Suprapubic skin (tissue), 4 donors: ENCODE results near the gene WDFY4. TPM values are rescaled to one million over a fixed set of nuclear protein-coding genes. Genes with fewer than 3 reads are reported as not detected.

Source experiments
- DNase-seq, 2 donors: peaks; one replicate each; pipeline ENCODE4 v3.0.0-alpha.2; 2019; ENCODE audit warnings: low spot score in 2 of 2
- H3K27ac ChIP-seq: fragments of 200-600 bp; sonication (generic); one replicate; pipeline ENCODE4 v1.5.1; 2019
- H3K27me3 ChIP-seq: fragments of 200-600 bp; sonication (generic); one replicate; pipeline ENCODE4 v1.5.1; 2019
- H3K36me3 ChIP-seq: fragments of 200-600 bp; sonication (generic); one replicate; pipeline ENCODE4 v1.5.1; 2019
- H3K4me1 ChIP-seq: fragments of 200-600 bp; sonication (generic); one replicate; pipeline ENCODE4 v1.5.1; 2019
- H3K4me3 ChIP-seq: fragments of 200-600 bp; sonication (generic); one replicate; pipeline ENCODE4 v1.5.1; 2019; ENCODE audit warnings: mild to moderate bottlenecking
- H3K9me3 ChIP-seq: fragments of 200-600 bp; sonication (generic); one replicate; pipeline ENCODE4 v1.5.1; 2019
- CTCF ChIP-seq, 2 donors: fragments of 200-600 bp in 1 of 2; fragments of 450-650 bp in 1 of 2; sonication (generic) in 1 of 2; IDR thresholded peaks; one replicate each; pipeline ENCODE4 v1.5.1; 2016 to 2019; ENCODE audit warnings: antibody characterized with exemption in 2 of 2, mild to moderate bottlenecking in 1 of 2, moderate library complexity in 1 of 2
- EP300 ChIP-seq: sonication (generic); formaldehyde crosslinking; IDR thresholded peaks from one replicate; pipeline ENCODE4 v1.6.1; 2017; ENCODE audit warnings: antibody characterized with exemption
- POLR2A ChIP-seq, 2 donors: fragments of 450-650 bp; IDR thresholded peaks; one replicate each; pipeline ENCODE4 v1.6.1; 2017; ENCODE audit warnings: antibody characterized with exemption in 2 of 2, mild to moderate bottlenecking in 2 of 2, moderate library complexity in 2 of 2
- POLR2AphosphoS5 ChIP-seq, 3 donors: sonication (generic); formaldehyde crosslinking; IDR thresholded peaks; one replicate each; pipeline ENCODE4 v1.6.1; 2017; ENCODE audit warnings: antibody characterized with exemption in 3 of 3
- WGBS: methylation state at CpG from one replicate; pipeline ENCODE4 v1.1.5; 2018; 5-methylcytosine and 5-hydroxymethylcytosine counted together
- total RNA-seq, 4 donors: library from RNA; depleted of rRNA; stranded (reverse); fragments of >200 nt; gene quantifications; one replicate each; pipeline ENCODE4 v1.1.0, GENCODE V29; 2016

The WDFY4 gene
- total RNA-seq, 4 donors from 2014 or later = 0.57 to 2.9 (median 1.0) TPM

DNA sequence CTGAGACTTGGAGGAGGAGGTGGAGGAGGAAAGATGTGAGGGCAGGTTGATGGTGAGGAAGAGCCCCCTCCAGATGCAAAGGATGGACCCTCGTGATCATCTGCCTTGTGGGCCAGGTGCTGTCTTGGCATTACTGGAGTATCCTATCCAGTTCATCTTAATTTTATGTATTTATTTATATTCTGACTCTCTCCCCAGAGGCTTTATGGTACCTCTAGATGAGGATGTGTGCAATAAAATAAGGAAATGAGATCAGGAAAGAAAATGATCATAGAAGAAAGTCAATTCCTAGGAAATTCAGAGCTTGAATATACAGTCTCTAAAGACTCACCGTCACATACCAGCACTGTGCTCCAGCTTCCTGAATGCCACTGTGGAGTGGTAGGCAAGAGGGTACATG, 160.8 kb downstream of the WDFY4 start:
- H3K4me3 ChIP-seq = no peak overlapping the region
- no peaks in the 10 kb centered on the region for H3K4me1 ChIP-seq
- no peaks in the 10 kb centered on the region for H3K27me3 ChIP-seq
- H3K36me3 ChIP-seq = no peaks in the 10 kb centered on the region
- H3K9me3 ChIP-seq = no peaks in the 10 kb centered on the region
- DNase-seq = no peak
- no peak overlapping the region for H3K27ac ChIP-seq
- TF ChIP-seq POLR2A (IDR thresholded peaks at IDR 0.05) = no peak
- no peak for TF ChIP-seq CTCF (IDR thresholded peaks at IDR 0.05)
- no peak for TF ChIP-seq POLR2AphosphoS5 (IDR thresholded peaks at IDR 0.05)
- no peak for TF ChIP-seq EP300
- 80% methylated on average over 2 of the region's 2 CpGs for WGBS

- WGBS = 90% methylated on average over 5 of the region's 5 CpGs
- Histone ChIP-seq H3K36me3 (no peaks in the 10 kb centered on the region), H3K27ac (no peak overlapping the region), H3K9me3 (no peaks in the 10 kb centered on the region), H3K4me1 (no peaks in the 10 kb centered on the region), H3K27me3 (no peaks in the 10 kb centered on the region), H3K4me3 (no peak overlapping the region)
- no peak for DNase-seq
- TF ChIP-seq POLR2A (IDR thresholded peaks at IDR 0.05) (no peak), POLR2AphosphoS5 (IDR thresholded peaks at IDR 0.05) (no peak), CTCF (IDR thresholded peaks at IDR 0.05) (no peak), EP300 (no peak)
These were observed 163.0 kb downstream of the WDFY4 start for GRCh38 chr10:48847691-48848090.

GRCh38 chr10:48856855-48857254, 172.2 kb downstream of the WDFY4 start:
- TF ChIP-seq EP300 (no peak), CTCF (IDR thresholded peaks at IDR 0.05) (no peak), POLR2AphosphoS5 (IDR thresholded peaks at IDR 0.05) (no peak), POLR2A (IDR thresholded peaks at IDR 0.05) (no peak)
- no peaks in the 10 kb centered on the region for H3K4me1 ChIP-seq
- H3K36me3 ChIP-seq = no peaks in the 10 kb centered on the region
- peaks cover 6% of the 10 kb centered on the region for H3K9me3 ChIP-seq
- no peak overlapping the region for H3K27ac ChIP-seq
- no peak overlapping the region for H3K4me3 ChIP-seq
- no peaks in the 10 kb centered on the region for H3K27me3 ChIP-seq
- DNase-seq = no peak

DNA sequence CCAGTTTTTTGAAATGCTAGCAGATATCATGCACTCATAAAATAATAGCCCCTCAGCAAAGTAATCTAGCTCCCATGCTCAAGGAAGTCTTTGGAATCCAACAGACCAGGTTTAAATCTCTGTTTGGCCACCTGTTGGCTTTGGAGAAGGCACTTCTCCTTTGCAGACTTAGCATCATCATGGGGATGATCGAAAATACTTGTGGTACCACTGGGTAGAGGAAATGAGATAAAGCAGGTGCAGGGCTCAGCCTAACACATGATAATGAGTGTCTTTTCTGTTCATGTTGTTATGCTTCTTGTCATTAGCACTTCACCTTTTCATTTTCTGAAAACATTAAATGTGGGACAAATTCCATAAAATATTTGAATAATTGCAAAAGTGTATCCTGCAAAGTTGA, 187.6 kb downstream of the WDFY4 start:
- Histone ChIP-seq H3K27ac (no peak overlapping the region), H3K4me1 (no peaks in the 10 kb centered on the region), H3K27me3 (no peaks in the 10 kb centered on the region), H3K9me3 (no peaks in the 10 kb centered on the region), H3K36me3 (no peaks in the 10 kb centered on the region), H3K4me3 (no peak overlapping the region)
- TF ChIP-seq EP300 (no peak), POLR2A (IDR thresholded peaks at IDR 0.05) (no peak), CTCF (IDR thresholded peaks at IDR 0.05) (no peak), POLR2AphosphoS5 (IDR thresholded peaks at IDR 0.05) (no peak)
- no peak for DNase-seq
- 91% methylated on average over 1 of the region's 1 CpG for WGBS

DNA sequence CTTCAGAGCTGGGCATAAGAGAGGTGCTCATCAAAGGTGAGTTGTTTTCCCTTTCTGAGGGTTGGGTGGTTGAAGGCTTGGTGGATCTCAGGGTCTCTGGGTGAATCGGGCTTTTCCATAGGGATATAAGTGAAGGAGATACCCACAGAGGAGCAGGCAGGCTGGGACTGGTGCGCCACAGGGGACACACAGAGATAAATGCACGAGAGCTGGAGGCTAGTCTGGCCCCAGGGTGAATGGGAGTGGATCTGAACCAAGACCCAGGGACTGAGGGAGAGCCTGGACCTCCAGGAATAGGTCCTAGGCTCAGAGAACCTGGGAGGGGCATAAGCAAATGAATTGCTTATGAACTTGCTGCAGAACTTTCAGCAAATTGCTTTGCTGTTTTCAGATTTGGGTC, 193.4 kb downstream of the WDFY4 start:
- H3K4me3 ChIP-seq = no peak overlapping the region
- H3K36me3 ChIP-seq = no peaks in the 10 kb centered on the region
- 86% methylated on average over 3 of the region's 3 CpGs for WGBS
- TF ChIP-seq CTCF (IDR thresholded peaks at IDR 0.05) (no peak), EP300 (no peak), POLR2AphosphoS5 (IDR thresholded peaks at IDR 0.05) (no peak), POLR2A (IDR thresholded peaks at IDR 0.05) (no peak)
- H3K27me3 ChIP-seq = no peaks in the 10 kb centered on the region
- no peaks in the 10 kb centered on the region for H3K4me1 ChIP-seq
- no peak overlapping the region for H3K27ac ChIP-seq
- no peaks in the 10 kb centered on the region for H3K9me3 ChIP-seq
- DNase-seq = no peak
